ENCODE measurements around the gene MCRIP2.

The MCRIP2 gene

GRCh38 chr16:620700-621525 lies 20.7 kb upstream of the MCRIP2 start:
- Histone ChIP-seq H3K4me1 (ENCODE audit: control insufficient read depth, insufficient read depth, low read length) (no peaks in the 10 kb centered on the region), H3K9ac (ENCODE audit: low read depth, low read length) (no peak overlapping the region), H3K27me3 (ENCODE audit: control insufficient read depth, insufficient read depth, low read length) (no peaks in the 10 kb centered on the region), H3K36me3 (ENCODE audit: control insufficient read depth, insufficient read depth, low read length) (peaks cover 1% of the 10 kb centered on the region), H3K9me3 (ENCODE audit: control insufficient read depth, insufficient read depth, low read length) (no peaks in the 10 kb centered on the region), H3K4me3 (ENCODE audit: low read depth, low read length) (no peak overlapping the region)

GRCh38 chr16:621526-622105 lies 20.0 kb upstream of the MCRIP2 start:
- Histone ChIP-seq H3K4me3 (ENCODE audit: low read depth, low read length) (no peak overlapping the region), H3K9me3 (ENCODE audit: control insufficient read depth, insufficient read depth, low read length) (no peaks in the 10 kb centered on the region), H3K27me3 (ENCODE audit: control insufficient read depth, insufficient read depth, low read length) (no peaks in the 10 kb centered on the region), H3K36me3 (ENCODE audit: control insufficient read depth, insufficient read depth, low read length) (peaks cover 5% of the 10 kb centered on the region), H3K9ac (ENCODE audit: low read depth, low read length) (no peak overlapping the region), H3K4me1 (ENCODE audit: control insufficient read depth, insufficient read depth, low read length) (no peaks in the 10 kb centered on the region)

- H3K4me3 ChIP-seq (ENCODE audit: low read depth, low read length), result no peak overlapping the region
- no peaks in the 10 kb centered on the region for H3K4me1 ChIP-seq (ENCODE audit: control insufficient read depth, insufficient read depth, low read length)
- peaks cover 5% of the 10 kb centered on the region for H3K36me3 ChIP-seq (ENCODE audit: control insufficient read depth, insufficient read depth, low read length)
- H3K9me3 ChIP-seq (ENCODE audit: control insufficient read depth, insufficient read depth, low read length), result no peaks in the 10 kb centered on the region
- no peak overlapping the region for H3K9ac ChIP-seq (ENCODE audit: low read depth, low read length)
- H3K27me3 ChIP-seq (ENCODE audit: control insufficient read depth, insufficient read depth, low read length), result no peaks in the 10 kb centered on the region
Observed at GRCh38 chr16:622920-623280, 18.7 kb upstream of the MCRIP2 start.

GRCh38 chr16:624526-625070 lies 17.0 kb upstream of the MCRIP2 start:
- Histone ChIP-seq H3K27me3 (ENCODE audit: control insufficient read depth, insufficient read depth, low read length) (no peaks in the 10 kb centered on the region), H3K4me3 (ENCODE audit: low read depth, low read length) (no peak overlapping the region), H3K4me1 (ENCODE audit: control insufficient read depth, insufficient read depth, low read length) (no peaks in the 10 kb centered on the region), H3K36me3 (ENCODE audit: control insufficient read depth, insufficient read depth, low read length) (peaks cover 7% of the 10 kb centered on the region), H3K9me3 (ENCODE audit: control insufficient read depth, insufficient read depth, low read length) (no peaks in the 10 kb centered on the region), H3K9ac (ENCODE audit: low read depth, low read length) (no peak overlapping the region)

- Histone ChIP-seq H3K9ac (ENCODE audit: low read depth, low read length) (no peak overlapping the region), H3K4me1 (ENCODE audit: control insufficient read depth, insufficient read depth, low read length) (peaks cover 4% of the 10 kb centered on the region), H3K9me3 (ENCODE audit: control insufficient read depth, insufficient read depth, low read length) (no peaks in the 10 kb centered on the region), H3K36me3 (ENCODE audit: control insufficient read depth, insufficient read depth, low read length) (peaks cover 7% of the 10 kb centered on the region), H3K27me3 (ENCODE audit: control insufficient read depth, insufficient read depth, low read length) (no peaks in the 10 kb centered on the region), H3K4me3 (ENCODE audit: low read depth, low read length) (no peak overlapping the region)
Observed at GRCh38 chr16:625117-625976, 16.3 kb upstream of the MCRIP2 start.

- no peaks in the 10 kb centered on the region for H3K27me3 ChIP-seq (ENCODE audit: control insufficient read depth, insufficient read depth, low read length)
- H3K9ac ChIP-seq (ENCODE audit: low read depth, low read length), result no peak overlapping the region
- H3K36me3 ChIP-seq (ENCODE audit: control insufficient read depth, insufficient read depth, low read length), result peaks cover 7% of the 10 kb centered on the region
- no peaks in the 10 kb centered on the region for H3K9me3 ChIP-seq (ENCODE audit: control insufficient read depth, insufficient read depth, low read length)
- no peak overlapping the region for H3K4me3 ChIP-seq (ENCODE audit: low read depth, low read length)
- peaks cover 4% of the 10 kb centered on the region for H3K4me1 ChIP-seq (ENCODE audit: control insufficient read depth, insufficient read depth, low read length)
Observed at GRCh38 chr16:625977-626765, 15.5 kb upstream of the MCRIP2 start.

- H3K9ac ChIP-seq (ENCODE audit: low read depth, low read length), result no peak overlapping the region
- no peak overlapping the region for H3K4me3 ChIP-seq (ENCODE audit: low read depth, low read length)
Observed at GRCh38 chr16:626787-627453, 14.7 kb upstream of the MCRIP2 start.

GRCh38 chr16:627454-628239 lies 14.0 kb upstream of the MCRIP2 start:
- Histone ChIP-seq H3K27me3 (ENCODE audit: control insufficient read depth, insufficient read depth, low read length) (no peaks in the 10 kb centered on the region), H3K36me3 (ENCODE audit: control insufficient read depth, insufficient read depth, low read length) (peaks cover 7% of the 10 kb centered on the region), H3K9me3 (ENCODE audit: control insufficient read depth, insufficient read depth, low read length) (no peaks in the 10 kb centered on the region), H3K4me3 (ENCODE audit: low read depth, low read length) (no peak overlapping the region), H3K4me1 (ENCODE audit: control insufficient read depth, insufficient read depth, low read length) (peaks cover 4% of the 10 kb centered on the region), H3K9ac (ENCODE audit: low read depth, low read length) (no peak overlapping the region)

More at GRCh38 chr16:626787-627453, 14.7 kb upstream of the MCRIP2 start:
- no peaks in the 10 kb centered on the region for H3K9me3 ChIP-seq (ENCODE audit: control insufficient read depth, insufficient read depth, low read length)
- H3K36me3 ChIP-seq (ENCODE audit: control insufficient read depth, insufficient read depth, low read length), result peaks cover 7% of the 10 kb centered on the region
- H3K27me3 ChIP-seq (ENCODE audit: control insufficient read depth, insufficient read depth, low read length), result no peaks in the 10 kb centered on the region
- peaks cover 4% of the 10 kb centered on the region for H3K4me1 ChIP-seq (ENCODE audit: control insufficient read depth, insufficient read depth, low read length)

GRCh38 chr16:628321-629061 lies 13.1 kb upstream of the MCRIP2 start:
- Histone ChIP-seq H3K4me1 (ENCODE audit: control insufficient read depth, insufficient read depth, low read length) (peaks cover 4% of the 10 kb centered on the region), H3K9ac (ENCODE audit: low read depth, low read length) (no peak overlapping the region), H3K4me3 (ENCODE audit: low read depth, low read length) (no peak overlapping the region), H3K9me3 (ENCODE audit: control insufficient read depth, insufficient read depth, low read length) (no peaks in the 10 kb centered on the region), H3K36me3 (ENCODE audit: control insufficient read depth, insufficient read depth, low read length) (peaks cover 10% of the 10 kb centered on the region), H3K27me3 (ENCODE audit: control insufficient read depth, insufficient read depth, low read length) (no peaks in the 10 kb centered on the region)
